Keratinocyte (primary cell): ENCODE data around the gene RBM18. TPM values are rescaled to one million over a fixed set of nuclear protein-coding genes. Genes with fewer than 3 reads are reported as not detected.

Experiments used
- DNase-seq: peaks from one replicate; pipeline ENCODE4 v3.0.0-alpha.2; 2011; ENCODE audit warnings: low read depth, missing footprints, low spot score
- FAIRE-seq: peaks from 2 replicates; lab custom pipeline; 2011; peaks lifted over from hg19 to GRCh38; lab: Jason Lieb, UNC
- H2AFZ ChIP-seq: 2 replicates; pipeline ENCODE4 v1.6.0; 2012; ENCODE audit warnings: low read length, control low read depth, inconsistent platforms; ENCODE audit not compliant: control insufficient read depth
- H3K27ac ChIP-seq: 2 replicates; pipeline ENCODE4 v1.5.1; 2011; ENCODE audit warnings: low read length; ENCODE audit not compliant: control insufficient read depth, insufficient read depth
- H3K27me3 ChIP-seq: 3 replicates; pipeline ENCODE4 v1.6.0; 2011; ENCODE audit warnings: low read length; ENCODE audit not compliant: control insufficient read depth, insufficient read depth; ENCODE audit errors: extremely low read depth
- H3K36me3 ChIP-seq, 2 experiments: 2 replicates in 1 of 2; 3 replicates in 1 of 2; pipeline ENCODE4 v1.5.1; 2011; ENCODE audit warnings: low read length in 2 of 2, mild to moderate bottlenecking in 1 of 2; ENCODE audit not compliant: control insufficient read depth in 2 of 2, insufficient read depth in 2 of 2; ENCODE audit errors: extremely low read depth in 1 of 2
- H3K4me1 ChIP-seq: 3 replicates; pipeline ENCODE4 v1.5.1; 2011; ENCODE audit warnings: low read length; ENCODE audit not compliant: control insufficient read depth, insufficient read depth; ENCODE audit errors: extremely low read depth
- H3K4me2 ChIP-seq: 3 replicates; pipeline ENCODE4 v1.6.0; 2011; ENCODE audit warnings: low read depth, low read length; ENCODE audit not compliant: control insufficient read depth, insufficient read depth; ENCODE audit errors: extremely low read depth
- H3K4me3 ChIP-seq, 3 experiments: fragments of 200-600 bp in 1 of 3; sonication (generic) in 1 of 3; 2 replicates in 2 of 3; 3 replicates in 1 of 3; pipeline ENCODE4 v1.5.1; 2011 to 2016; ENCODE audit warnings: low read length in 3 of 3, mild to moderate bottlenecking in 3 of 3, control low read depth in 2 of 3, inconsistent platforms in 1 of 3, low read depth in 1 of 3, mixed read lengths in 1 of 3, mixed run types in 1 of 3, moderate library complexity in 1 of 3; ENCODE audit not compliant: control insufficient read depth in 2 of 3, insufficient read depth in 2 of 3; ENCODE audit errors: extremely low read depth in 1 of 3
- H3K79me2 ChIP-seq: 2 replicates; pipeline ENCODE4 v1.6.0; 2012; ENCODE audit warnings: low read length; ENCODE audit not compliant: control insufficient read depth, insufficient read depth
- H3K9ac ChIP-seq: 3 replicates; pipeline ENCODE4 v1.6.0; 2011; ENCODE audit warnings: low read length; ENCODE audit not compliant: control insufficient read depth, insufficient read depth; ENCODE audit errors: extremely low read depth
- H3K9me1 ChIP-seq: 3 replicates; pipeline ENCODE4 v1.6.0; 2011; ENCODE audit warnings: low read length; ENCODE audit not compliant: control insufficient read depth, insufficient read depth; ENCODE audit errors: extremely low read depth
- H3K9me3 ChIP-seq: 2 replicates; pipeline ENCODE4 v1.5.1; 2012; ENCODE audit warnings: low read depth, low read length; ENCODE audit not compliant: control insufficient read depth
- H4K20me1 ChIP-seq: 3 replicates; pipeline ENCODE4 v1.6.0; 2011; ENCODE audit warnings: low read length; ENCODE audit not compliant: control insufficient read depth, insufficient read depth; ENCODE audit errors: extremely low read depth
- CTCF ChIP-seq, 3 experiments: IDR thresholded peaks in 1 of 3; conservative IDR thresholded peaks in 1 of 3; optimal IDR thresholded peaks in 1 of 3; 2 replicates in 2 of 3; 3 replicates in 1 of 3; pipeline versions ENCODE3 to v1.5.1; 2011; ENCODE audit warnings: low read length in 3 of 3, mild to moderate bottlenecking in 3 of 3, moderate library complexity in 2 of 3, control low read depth in 1 of 3, inconsistent platforms in 1 of 3; ENCODE audit not compliant: insufficient read depth in 2 of 3; ENCODE audit errors: extremely low read depth in 1 of 3
- EZH2 ChIP-seq: IDR thresholded peaks from one replicate; pipeline ENCODE4 v1.6.1; 2012; ENCODE audit warnings: inconsistent platforms, mild to moderate bottlenecking, low read length, moderate library complexity
- dilution Hi-C: fragments of 300-500 bp; cut with MboI; formaldehyde crosslinking; loops from one replicate; pipeline ENCODE4 v1.7.0; 2020; ENCODE audit warnings: low sequenced_read_pairs; ENCODE audit not compliant: extremely low pct_ligation_motif_present
- polyA plus RNA-seq, 5 experiments: library from polyadenylated mRNA; depleted of rRNA in 3 of 5; stranded (reverse) in 3 of 5; stranded (forward) in 1 of 5; unstranded in 1 of 5; fragments of >200 nt; gene quantifications; 1 replicate in 1 of 5; 2 replicates in 3 of 5; 3 replicates in 1 of 5; pipeline versions ENCODE4 v1.2.1 to v1.2.3, GENCODE V29; 2011 to 2012; ENCODE audit warnings: missing spikeins in 2 of 5, low read depth in 1 of 5, low replicate concordance in 1 of 5

The RBM18 gene
- polyA plus RNA-seq, 1 donor (not counting 4 experiments of a cell fraction or from before 2014, with no cell fraction given): 43.4 TPM

DNA sequence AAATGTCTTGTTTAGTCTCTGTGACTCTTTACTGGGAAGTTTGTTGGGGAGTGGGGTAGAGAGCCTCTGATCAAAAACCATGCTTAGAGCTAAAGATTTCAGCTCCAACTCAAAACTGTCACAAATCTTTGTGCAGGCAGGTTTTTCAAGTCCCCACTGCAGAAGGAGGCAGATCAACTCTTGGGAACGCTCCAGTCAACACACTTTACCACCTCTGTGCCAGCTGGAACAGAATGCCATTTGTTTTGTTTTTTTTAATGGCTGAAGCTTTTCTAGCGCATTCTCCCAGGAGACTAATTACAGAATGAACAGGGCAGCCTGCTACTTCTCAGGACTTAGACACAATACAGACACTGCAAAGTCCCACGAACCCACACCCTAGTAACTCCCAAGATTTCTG lies 18.0 kb downstream of the RBM18 start:
- no peaks in the 10 kb centered on the region for H3K9me3 ChIP-seq
- no peak overlapping the region for H3K4me3 ChIP-seq
- H3K27me3 ChIP-seq: no peaks in the 10 kb centered on the region
- no peaks in the 10 kb centered on the region for H3K9me1 ChIP-seq
- H4K20me1 ChIP-seq: no peaks in the 10 kb centered on the region
- no peak overlapping the region for H3K9ac ChIP-seq
- TF ChIP-seq EZH2: no peak
- TF ChIP-seq CTCF (optimal IDR thresholded peaks at IDR 0.05 in 1 of 3, IDR thresholded peaks at IDR 0.05 in 1 of 3, conservative IDR thresholded peaks at IDR 0.05 in 1 of 3; ENCODE audit: extremely low read depth in 1 of 3, insufficient read depth in 2 of 3, low read length in 3 of 3): no peak
- no peaks in the 10 kb centered on the region for H3K79me2 ChIP-seq
- DNase-seq (no peak), FAIRE-seq (no peak)
- no peak overlapping the region for H3K27ac ChIP-seq
- H3K4me2 ChIP-seq: no peak overlapping the region
- dilution Hi-C loops: no loop called here
- no peak overlapping the region for H2AFZ ChIP-seq
- H3K4me1 ChIP-seq: no peaks in the 10 kb centered on the region
- H3K36me3 ChIP-seq: peaks cover 10 to 23% of the 10 kb centered on the region in 2 experiments

DNA sequence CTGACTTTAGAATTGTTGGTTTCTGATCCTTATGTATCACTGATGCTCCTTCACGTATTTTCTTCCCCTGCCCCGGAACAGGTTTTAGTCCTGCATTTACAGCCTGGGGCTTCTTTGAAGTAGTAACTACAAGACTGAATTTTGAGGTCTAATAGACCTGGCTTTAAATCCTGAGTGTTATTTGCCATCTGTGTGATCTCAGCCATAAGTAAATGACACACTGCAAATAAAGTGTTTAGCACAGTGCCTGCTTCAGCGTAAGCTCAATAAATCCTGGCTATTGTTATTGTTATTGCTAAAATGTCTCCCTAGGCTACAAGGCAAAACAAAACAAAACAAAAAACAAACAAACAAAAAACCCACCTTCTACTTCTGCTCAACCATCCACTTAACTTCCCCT lies 20.3 kb downstream of the RBM18 start:
- H3K36me3 ChIP-seq: peaks cover 12 to 23% of the 10 kb centered on the region in 2 experiments
- no peak overlapping the region for H3K27ac ChIP-seq
- H3K9me3 ChIP-seq: no peaks in the 10 kb centered on the region
- H2AFZ ChIP-seq: no peak overlapping the region
- TF ChIP-seq EZH2 (no peak), CTCF (optimal IDR thresholded peaks at IDR 0.05 in 1 of 3, IDR thresholded peaks at IDR 0.05 in 1 of 3, conservative IDR thresholded peaks at IDR 0.05 in 1 of 3; ENCODE audit: extremely low read depth in 1 of 3, insufficient read depth in 2 of 3, low read length in 3 of 3) (no peak)
- H3K9ac ChIP-seq: no peak overlapping the region
- no peak for FAIRE-seq
- no peak overlapping the region for H3K4me3 ChIP-seq
- H3K79me2 ChIP-seq: no peaks in the 10 kb centered on the region
- dilution Hi-C loops: no loop called here
- no peaks in the 10 kb centered on the region for H3K9me1 ChIP-seq
- H3K4me1 ChIP-seq: no peaks in the 10 kb centered on the region
- no peak for DNase-seq
- H4K20me1 ChIP-seq: no peaks in the 10 kb centered on the region
- no peaks in the 10 kb centered on the region for H3K27me3 ChIP-seq
- no peak overlapping the region for H3K4me2 ChIP-seq
